CD4-positive, alpha-beta T cell treated with Interleukin-17A for 4 hours (primary cell): Measurements from ENCODE around the gene SIPA1L2.

Source experiments
- DNase-seq: peaks from one replicate; pipeline ENCODE4 v3.0.0-alpha.2; 2020; ENCODE audit warnings: mixed read lengths

SIPA1L2 gene

GRCh38 chr1:232589111-232589811 lies 40.7 kb downstream of the SIPA1L2 start:
- DNase-seq: no peak

- no peak for DNase-seq
Observed at GRCh38 chr1:232587141-232588008, 42.6 kb downstream of the SIPA1L2 start.

GRCh38 chr1:232586679-232587078 lies 43.3 kb downstream of the SIPA1L2 start:
- no peak for DNase-seq

- DNase-seq: no peak
Observed at GRCh38 chr1:232585486-232585885, 44.4 kb downstream of the SIPA1L2 start.

- no peak for DNase-seq
Observed at GRCh38 chr1:232581932-232582331, 48.0 kb downstream of the SIPA1L2 start.
